Naive B cell (primary cell): ENCODE data around the gene KIF21A. TPM values are rescaled to one million over a fixed set of nuclear protein-coding genes. Genes with fewer than 3 reads are reported as not detected.

Experiments
- polyA plus RNA-seq, 6 donors: library from polyadenylated mRNA; unstranded; fragments of 300-500 nt; fragmentation: Illumina TruSeq; gene quantifications; one replicate each; pipeline ENCODE4 v1.2.3, GENCODE V29; 2021; ENCODE audit warnings: low read depth in 6 of 6

The KIF21A gene
- polyA plus RNA-seq, 6 donors from 2014 or later: not detected

Other genes with a start within 250 kb of the KIF21A start
- gene ABCD2, start 176.7 kb upstream of the KIF21A start, polyA plus RNA-seq: 1 to 10 TPM in 1 of 6 donors, under 1 TPM in 4, not detected in 1; 0.26 to 1.1 (median 0.30) TPM